Loucy (cell line): ENCODE measurements around the gene PBX1.

ENCODE experiments used
- H2AFZ ChIP-seq: fragments of 200-600 bp; sonication (generic); 2 replicates; pipeline ENCODE4 v1.6.0; 2016; ENCODE audit warnings: antibody characterized with exemption, mild to moderate bottlenecking, low read length, moderate library complexity
- H3F3A ChIP-seq: fragments of 200-600 bp; 2 replicates; pipeline ENCODE4 v1.6.0; 2016; ENCODE audit warnings: antibody characterized with exemption, low read depth, mild to moderate bottlenecking
- H3K27me3 ChIP-seq: fragments of 200-600 bp; sonication (generic); 2 replicates; pipeline ENCODE4 v1.6.1; 2014; ENCODE audit warnings: low read length, mild to moderate bottlenecking; ENCODE audit not compliant: insufficient read depth, poor library complexity, severe bottlenecking
- H3K36me3 ChIP-seq: fragments of 200-600 bp; sonication (generic); 2 replicates; pipeline ENCODE4 v1.6.1; 2016; ENCODE audit warnings: low read length; ENCODE audit not compliant: insufficient read depth
- H3K4me1 ChIP-seq: fragments of 200-600 bp; sonication (generic); 2 replicates; pipeline ENCODE4 v1.5.1; 2014; ENCODE audit warnings: low read length, mild to moderate bottlenecking; ENCODE audit not compliant: insufficient read depth, poor library complexity, severe bottlenecking
- H3K4me2 ChIP-seq: fragments of 200-600 bp; sonication (generic); 2 replicates; pipeline ENCODE4 v1.6.0; 2014; ENCODE audit warnings: antibody characterized with exemption, low read length, low read depth, mild to moderate bottlenecking; ENCODE audit not compliant: poor library complexity, severe bottlenecking
- H3K4me3 ChIP-seq: fragments of 200-600 bp; sonication (generic); 2 replicates; pipeline ENCODE4 v1.5.1; 2014; ENCODE audit warnings: low read length, mild to moderate bottlenecking, mixed read lengths; ENCODE audit not compliant: poor library complexity, severe bottlenecking
- H3K79me2 ChIP-seq: fragments of 200-600 bp; sonication (generic); 2 replicates; pipeline ENCODE4 v1.6.1; 2014; ENCODE audit warnings: low read length; ENCODE audit not compliant: insufficient read depth
- H3K9ac ChIP-seq: fragments of 200-600 bp; sonication (generic); 2 replicates; pipeline ENCODE4 v1.6.0; 2014; ENCODE audit warnings: mild to moderate bottlenecking, low read depth, low read length, moderate library complexity; ENCODE audit not compliant: poor library complexity, severe bottlenecking
- H3K9me2 ChIP-seq: fragments of 200-600 bp; sonication (generic); replicated peaks from 2 replicates; pipeline ENCODE4 v1.6.1; 2016; ENCODE audit warnings: low read depth, low read length, mixed read lengths
- H3K9me3 ChIP-seq: fragments of 200-600 bp; sonication (generic); 2 replicates; pipeline ENCODE4 v1.6.1; 2014; ENCODE audit warnings: mild to moderate bottlenecking, antibody characterized with exemption, low read length, low read depth; ENCODE audit not compliant: insufficient read depth
- H4K20me1 ChIP-seq: fragments of 200-600 bp; sonication (generic); 2 replicates; pipeline ENCODE4 v1.6.0; 2014; ENCODE audit warnings: antibody characterized with exemption, low read length, mild to moderate bottlenecking; ENCODE audit not compliant: insufficient read depth, poor library complexity, severe bottlenecking
- EZH2phosphoT487 ChIP-seq: fragments of 200-600 bp; IDR thresholded peaks from 2 replicates; pipeline ENCODE4 v1.6.1; 2018; ENCODE audit warnings: antibody characterized with exemption, mild to moderate bottlenecking, moderate library complexity, borderline replicate concordance
- TF ChIP-seq, protein P1 (sequence below): fragments of 200-600 bp; sonication (generic); conservative IDR thresholded peaks from 2 replicates; pipeline ENCODE4 v1.5.1; 2014; ENCODE audit warnings: mild to moderate bottlenecking, antibody characterized with exemption, low read length

The PBX1 gene

DNA sequence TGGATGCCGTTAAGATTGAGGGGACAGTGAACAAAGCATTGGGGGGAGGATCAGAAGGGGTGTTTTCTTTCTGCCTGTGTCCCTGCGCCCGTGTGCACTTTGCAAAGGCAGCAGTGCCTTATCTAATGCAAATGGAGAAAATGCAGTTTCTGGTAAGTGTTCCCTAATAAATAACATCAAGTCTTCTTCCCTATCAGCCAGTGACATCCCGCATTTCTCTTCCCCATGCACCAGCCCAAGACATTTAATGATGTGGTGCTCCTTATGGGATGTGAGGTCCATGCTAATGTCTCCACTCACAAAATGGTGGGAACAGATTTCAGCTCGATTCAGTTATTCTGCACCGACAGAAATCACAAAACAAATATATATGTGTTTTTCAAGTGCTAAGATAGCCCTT, 111.8 kb downstream of the PBX1 start:
- no peaks in the 10 kb centered on the region for H3K36me3 ChIP-seq
- H3K79me2 ChIP-seq = no peaks in the 10 kb centered on the region
- no peaks in the 10 kb centered on the region for H3K9me2 ChIP-seq
- no peaks in the 10 kb centered on the region for H4K20me1 ChIP-seq
- no peak overlapping the region for H3K9ac ChIP-seq
- H3F3A ChIP-seq = no peaks in the 10 kb centered on the region
- H3K4me1 ChIP-seq = no peaks in the 10 kb centered on the region
- TF ChIP-seq EZH2phosphoT487 = no peak
- TF ChIP-seq, protein P1, sequence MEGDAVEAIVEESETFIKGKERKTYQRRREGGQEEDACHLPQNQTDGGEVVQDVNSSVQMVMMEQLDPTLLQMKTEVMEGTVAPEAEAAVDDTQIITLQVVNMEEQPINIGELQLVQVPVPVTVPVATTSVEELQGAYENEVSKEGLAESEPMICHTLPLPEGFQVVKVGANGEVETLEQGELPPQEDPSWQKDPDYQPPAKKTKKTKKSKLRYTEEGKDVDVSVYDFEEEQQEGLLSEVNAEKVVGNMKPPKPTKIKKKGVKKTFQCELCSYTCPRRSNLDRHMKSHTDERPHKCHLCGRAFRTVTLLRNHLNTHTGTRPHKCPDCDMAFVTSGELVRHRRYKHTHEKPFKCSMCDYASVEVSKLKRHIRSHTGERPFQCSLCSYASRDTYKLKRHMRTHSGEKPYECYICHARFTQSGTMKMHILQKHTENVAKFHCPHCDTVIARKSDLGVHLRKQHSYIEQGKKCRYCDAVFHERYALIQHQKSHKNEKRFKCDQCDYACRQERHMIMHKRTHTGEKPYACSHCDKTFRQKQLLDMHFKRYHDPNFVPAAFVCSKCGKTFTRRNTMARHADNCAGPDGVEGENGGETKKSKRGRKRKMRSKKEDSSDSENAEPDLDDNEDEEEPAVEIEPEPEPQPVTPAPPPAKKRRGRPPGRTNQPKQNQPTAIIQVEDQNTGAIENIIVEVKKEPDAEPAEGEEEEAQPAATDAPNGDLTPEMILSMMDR = no peak
- H2AFZ ChIP-seq = no peak overlapping the region
- no peaks in the 10 kb centered on the region for H3K27me3 ChIP-seq
- H3K4me2 ChIP-seq = no peak overlapping the region
- H3K9me3 ChIP-seq = no peaks in the 10 kb centered on the region
- no peak overlapping the region for H3K4me3 ChIP-seq

GRCh38 chr1:164671323-164671965, 112.5 kb downstream of the PBX1 start:
- Histone ChIP-seq H3K4me1 (no peaks in the 10 kb centered on the region), H3F3A (no peaks in the 10 kb centered on the region), H4K20me1 (no peaks in the 10 kb centered on the region), H2AFZ (no peak overlapping the region), H3K9ac (no peak overlapping the region), H3K4me2 (no peak overlapping the region), H3K9me2 (no peaks in the 10 kb centered on the region), H3K4me3 (no peak overlapping the region), H3K36me3 (no peaks in the 10 kb centered on the region), H3K79me2 (no peaks in the 10 kb centered on the region), H3K27me3 (no peaks in the 10 kb centered on the region), H3K9me3 (no peaks in the 10 kb centered on the region)
- TF ChIP-seq, protein P1 = no peak
- TF ChIP-seq EZH2phosphoT487 = no peak

- no peak overlapping the region for H3K4me3 ChIP-seq
Observed at GRCh38 chr1:164671966-164672571, 113.1 kb downstream of the PBX1 start.

More at GRCh38 chr1:164671966-164672571, 113.1 kb downstream of the PBX1 start:
- no peaks in the 10 kb centered on the region for H3K36me3 ChIP-seq
- H2AFZ ChIP-seq = no peak overlapping the region
- no peaks in the 10 kb centered on the region for H3K9me3 ChIP-seq
- TF ChIP-seq, protein P1 = no peak
- no peak for TF ChIP-seq EZH2phosphoT487
- H3K27me3 ChIP-seq = no peaks in the 10 kb centered on the region
- H3K79me2 ChIP-seq = no peaks in the 10 kb centered on the region
- H3K9ac ChIP-seq = no peak overlapping the region
- no peaks in the 10 kb centered on the region for H3F3A ChIP-seq
- H3K9me2 ChIP-seq = no peaks in the 10 kb centered on the region
- H3K4me2 ChIP-seq = no peak overlapping the region
- H4K20me1 ChIP-seq = no peaks in the 10 kb centered on the region
- no peaks in the 10 kb centered on the region for H3K4me1 ChIP-seq
